ENCODE data around the gene SH3PXD2A. TPM values are rescaled to one million over a fixed set of nuclear protein-coding genes. Genes with fewer than 3 reads are reported as not detected.
A peak's percentile ranks its signal among the peaks of the same experiment; 100 is the strongest.

The SH3PXD2A gene
- total RNA-seq, 4 donors from 2014 or later, result 55.7 to 71.8 (median 66.8) TPM

- Histone ChIP-seq H3K27me3 (no peaks in the 10 kb centered on the region), H3K4me1 (peaks cover 88% of the 10 kb centered on the region), H3K36me3 (no peaks in the 10 kb centered on the region), H3K9me3 (no peaks in the 10 kb centered on the region), H3K27ac (no peak overlapping the region), H3K4me3 (no peak overlapping the region)
- TF ChIP-seq CTCF (IDR thresholded peaks at IDR 0.05), result no peak
- TF ChIP-seq POLR2AphosphoS5 (IDR thresholded peaks at IDR 0.05), result no peak
- TF ChIP-seq EP300 (IDR thresholded peaks at IDR 0.05), result no peak
- TF ChIP-seq POLR2A (IDR thresholded peaks at IDR 0.05), result no peak
- peak; percentile 33 to 59 for DNase-seq (ENCODE audit: low spot score in 2 of 2)
- 68% methylated on average over 4 of the region's 9 CpGs for WGBS
These were observed 15.9 kb downstream of the SH3PXD2A start for GRCh38 chr10:103839519-103839871.

- Histone ChIP-seq H3K27me3 (no peaks in the 10 kb centered on the region), H3K9me3 (no peaks in the 10 kb centered on the region), H3K36me3 (no peaks in the 10 kb centered on the region), H3K27ac (no peak overlapping the region), H3K4me1 (peaks cover 88% of the 10 kb centered on the region), H3K4me3 (no peak overlapping the region)
- no peak for TF ChIP-seq POLR2AphosphoS5 (IDR thresholded peaks at IDR 0.05)
- TF ChIP-seq POLR2A (IDR thresholded peaks at IDR 0.05), result no peak
- TF ChIP-seq CTCF (IDR thresholded peaks at IDR 0.05), result no peak
- TF ChIP-seq EP300 (IDR thresholded peaks at IDR 0.05), result no peak
- WGBS, result 51% methylated on average over 13 of the region's 13 CpGs
- DNase-seq (ENCODE audit: low spot score in 2 of 2), result peak; percentile 43 to 47
These were observed 16.4 kb downstream of the SH3PXD2A start for GRCh38 chr10:103838862-103839518.

- 65% methylated on average over 2 of the region's 4 CpGs for WGBS
- Histone ChIP-seq H3K36me3 (no peaks in the 10 kb centered on the region), H3K27ac (no peak overlapping the region), H3K4me1 (peaks cover 81% of the 10 kb centered on the region), H3K4me3 (no peak overlapping the region), H3K9me3 (no peaks in the 10 kb centered on the region), H3K27me3 (no peaks in the 10 kb centered on the region)
- peak in 1 of 2 donors; percentile 36 for DNase-seq (ENCODE audit: low spot score in 2 of 2)
- TF ChIP-seq POLR2AphosphoS5 (IDR thresholded peaks at IDR 0.05), result no peak
- TF ChIP-seq CTCF (IDR thresholded peaks at IDR 0.05), result no peak
These were observed 17.3 kb downstream of the SH3PXD2A start for GRCh38 chr10:103838070-103838395.

GRCh38 chr10:103837370-103838069, 17.9 kb downstream of the SH3PXD2A start:
- WGBS, result 38% methylated on average over 6 of the region's 10 CpGs
- no peak overlapping the region for H3K4me3 ChIP-seq
- TF ChIP-seq POLR2A (IDR thresholded peaks at IDR 0.05) (no peak), CTCF (IDR thresholded peaks at IDR 0.05) (no peak), POLR2AphosphoS5 (IDR thresholded peaks at IDR 0.05) (no peak), EP300 (IDR thresholded peaks at IDR 0.05) (no peak)
- no peaks in the 10 kb centered on the region for H3K27me3 ChIP-seq
- H3K9me3 ChIP-seq, result no peaks in the 10 kb centered on the region
- peaks cover 77% of the 10 kb centered on the region for H3K4me1 ChIP-seq
- no peak overlapping the region for H3K27ac ChIP-seq
- H3K36me3 ChIP-seq, result no peaks in the 10 kb centered on the region
- DNase-seq (ENCODE audit: low spot score in 2 of 2), result peak; percentile 54 to 55

GRCh38 chr10:103836861-103837260, 18.5 kb downstream of the SH3PXD2A start:
- DNase-seq (ENCODE audit: low spot score in 2 of 2), result peak; percentile 16 to 24
- Histone ChIP-seq H3K4me3 (no peak overlapping the region), H3K27ac (no peak overlapping the region), H3K36me3 (no peaks in the 10 kb centered on the region), H3K27me3 (no peaks in the 10 kb centered on the region), H3K9me3 (no peaks in the 10 kb centered on the region), H3K4me1 (peaks cover 77% of the 10 kb centered on the region)
- WGBS, result 68% methylated on average over 9 of the region's 9 CpGs
- TF ChIP-seq POLR2A (IDR thresholded peaks at IDR 0.05) (no peak), CTCF (IDR thresholded peaks at IDR 0.05) (no peak), EP300 (IDR thresholded peaks at IDR 0.05) (no peak), POLR2AphosphoS5 (IDR thresholded peaks at IDR 0.05) (no peak)
